ENCODE measurements around the gene EFCAB13.

The EFCAB13 gene

GRCh38 chr17:47292206-47292605 lies 31.5 kb upstream of the EFCAB13 start:
- DNase-seq = no peak

- no peak for DNase-seq
These were observed 28.5 kb upstream of the EFCAB13 start for GRCh38 chr17:47295037-47295873.

- no peak for DNase-seq
These were observed 27.9 kb upstream of the EFCAB13 start for GRCh38 chr17:47295874-47296255.

GRCh38 chr17:47297661-47298400 lies 25.9 kb upstream of the EFCAB13 start:
- no peak for DNase-seq

- no peak for DNase-seq
These were observed 25.0 kb upstream of the EFCAB13 start for GRCh38 chr17:47298712-47299111.

- no peak for DNase-seq
These were observed 24.4 kb upstream of the EFCAB13 start for GRCh38 chr17:47299239-47299910.

- no peak for DNase-seq
These were observed 23.0 kb upstream of the EFCAB13 start for GRCh38 chr17:47300718-47301117.

GRCh38 chr17:47301161-47301560 lies 22.6 kb upstream of the EFCAB13 start:
- DNase-seq = no peak

GRCh38 chr17:47301831-47302230 lies 21.9 kb upstream of the EFCAB13 start:
- DNase-seq = no peak

GRCh38 chr17:47304186-47304585 lies 19.6 kb upstream of the EFCAB13 start:
- no peak for DNase-seq

GRCh38 chr17:47305302-47305923 lies 18.3 kb upstream of the EFCAB13 start:
- no peak for DNase-seq

GRCh38 chr17:47310186-47310733 lies 13.5 kb upstream of the EFCAB13 start:
- no peak for DNase-seq

- DNase-seq = no peak
These were observed 12.3 kb upstream of the EFCAB13 start for GRCh38 chr17:47311420-47311819.

GRCh38 chr17:47315451-47316266 lies 8.1 kb upstream of the EFCAB13 start:
- DNase-seq = peak; percentile 79

GRCh38 chr17:47316311-47316710 lies 7.4 kb upstream of the EFCAB13 start:
- peak; percentile 66 for DNase-seq

GRCh38 chr17:47317119-47317518 lies 6.6 kb upstream of the EFCAB13 start:
- DNase-seq = no peak

- no peak for DNase-seq
These were observed 5.4 kb upstream of the EFCAB13 start for GRCh38 chr17:47318197-47318918.

- DNase-seq = no peak
These were observed 2.8 kb upstream of the EFCAB13 start for GRCh38 chr17:47320879-47321502.

GRCh38 chr17:47324224-47325020 lies 667 bp downstream of the EFCAB13 start:
- DNase-seq = peak; percentile 70

GRCh38 chr17:47325176-47325575 lies 1.4 kb downstream of the EFCAB13 start:
- no peak for DNase-seq
